Endothelial cell of umbilical vein (primary cell): Measurements from ENCODE around the gene AOX1. TPM values are rescaled to one million over a fixed set of nuclear protein-coding genes. Genes with fewer than 3 reads are reported as not detected.

Experiments used
- BruUV-seq: library from RNA; stranded (reverse); fragments of 400-500 nt; replicated peaks from 2 replicates; lab custom pipeline; 2021; lab: Mats Ljungman, UMichigan
- CTCF ChIA-PET: fragments of 300-600, 350-600 bp; sonication (Branson Sonifier 250); formaldehyde crosslinking; loops from one replicate; lab custom pipeline; 2021; ENCODE audit warnings: antibody characterized with exemption, inconsistent platforms; lab: Charles Lee
- POLR2A ChIA-PET: fragments of 300-600, 350-600 bp; sonication (Branson Sonifier 250); formaldehyde crosslinking; loops from one replicate; lab custom pipeline; 2021; ENCODE audit warnings: antibody characterized with exemption, inconsistent platforms; lab: Charles Lee
- DNase-seq: peaks from one replicate; pipeline ENCODE4 v3.0.0-alpha.2; 2011; ENCODE audit warnings: low read depth, low spot score
- FAIRE-seq: peaks from 2 replicates; lab custom pipeline; 2011; peaks lifted over from hg19 to GRCh38; lab: Jason Lieb, UNC
- H2AFZ ChIP-seq: 2 replicates; pipeline ENCODE4 v1.6.0; 2012; ENCODE audit warnings: low read depth, low read length, control low read depth, inconsistent platforms
- H3K27ac ChIP-seq: 2 replicates; pipeline ENCODE4 v1.5.1; 2011; ENCODE audit warnings: low read depth, mild to moderate bottlenecking, control low read depth, low read length, moderate library complexity; ENCODE audit not compliant: insufficient read depth
- H3K27me3 ChIP-seq, 2 experiments: 2 replicates each; pipeline versions ENCODE4 v1.6.0 to v1.6.1; 2011; ENCODE audit warnings: low read length in 2 of 2, mixed read lengths in 1 of 2; ENCODE audit not compliant: control insufficient read depth in 2 of 2, insufficient read depth in 2 of 2
- H3K36me3 ChIP-seq, 2 experiments: 2 replicates in 1 of 2; 3 replicates in 1 of 2; pipeline ENCODE4 v1.5.1; 2011; ENCODE audit warnings: low read length in 2 of 2, mild to moderate bottlenecking in 1 of 2, moderate library complexity in 1 of 2; ENCODE audit not compliant: control insufficient read depth in 2 of 2, insufficient read depth in 2 of 2; ENCODE audit errors: extremely low read depth in 1 of 2
- H3K4me1 ChIP-seq: 3 replicates; pipeline ENCODE4 v1.5.1; 2011; ENCODE audit warnings: mild to moderate bottlenecking, low read length; ENCODE audit not compliant: control insufficient read depth, insufficient read depth; ENCODE audit errors: extremely low read depth
- H3K4me2 ChIP-seq: 2 replicates; pipeline ENCODE4 v1.6.1; 2011; ENCODE audit warnings: low read length, control low read depth, mixed read lengths; ENCODE audit not compliant: insufficient read depth
- H3K4me3 ChIP-seq, 3 experiments: fragments of 200-600 bp in 1 of 3; sonication (generic), shearing (Covaris generic) in 1 of 3; replicated peaks in 1 of 3; 2 replicates each; pipeline ENCODE4 v1.5.1; 2011 to 2016; ENCODE audit warnings: control low read depth in 3 of 3, low read length in 3 of 3, mild to moderate bottlenecking in 2 of 3, inconsistent platforms in 1 of 3, low read depth in 1 of 3, moderate library complexity in 1 of 3; ENCODE audit not compliant: insufficient read depth in 1 of 3
- H3K79me2 ChIP-seq: 2 replicates; pipeline ENCODE4 v1.6.0; 2012; ENCODE audit warnings: low read length, inconsistent platforms; ENCODE audit not compliant: control insufficient read depth, insufficient read depth
- H3K9ac ChIP-seq: replicated peaks from 2 replicates; pipeline ENCODE3; 2011; ENCODE audit warnings: low read length, control low read depth; ENCODE audit not compliant: insufficient read depth; ENCODE audit errors: extremely low read depth
- H3K9me1 ChIP-seq: replicated peaks from 3 replicates; pipeline ENCODE4 v1.6.0; 2011; ENCODE audit warnings: mild to moderate bottlenecking, low read length; ENCODE audit not compliant: control insufficient read depth, insufficient read depth; ENCODE audit errors: extremely low read depth
- H3K9me3 ChIP-seq: replicated peaks from 2 replicates; pipeline ENCODE4 v1.5.1; 2012; ENCODE audit warnings: low read length, inconsistent platforms; ENCODE audit not compliant: control insufficient read depth, insufficient read depth
- H4K20me1 ChIP-seq: replicated peaks from 2 replicates; pipeline ENCODE3; 2011; ENCODE audit warnings: mild to moderate bottlenecking, low read length; ENCODE audit not compliant: control insufficient read depth, insufficient read depth; ENCODE audit errors: extremely low read depth
- CTCF ChIP-seq, 2 donors: IDR thresholded peaks; 1 replicate in 1 of 2; 2 replicates in 1 of 2; pipeline ENCODE4 v1.5.1; 2011; ENCODE audit warnings: low read length in 2 of 2, mild to moderate bottlenecking in 2 of 2, moderate library complexity in 2 of 2, control low read depth in 1 of 2, inconsistent platforms in 1 of 2, low read depth in 1 of 2; ENCODE audit not compliant: insufficient read depth in 1 of 2; ENCODE audit errors: extremely low read depth in 1 of 2
- EZH2 ChIP-seq: IDR thresholded peaks from 2 replicates; pipeline ENCODE4 v1.6.1; 2012; ENCODE audit warnings: borderline replicate concordance, low read depth, mild to moderate bottlenecking, moderate library complexity, low read length, inconsistent platforms; ENCODE audit not compliant: severe bottlenecking
- FOS ChIP-seq: IDR thresholded peaks from 2 replicates; pipeline ENCODE4 v1.6.1; 2011; ENCODE audit warnings: mild to moderate bottlenecking, low read length, moderate library complexity, borderline replicate concordance; ENCODE audit not compliant: insufficient read depth
- GATA2 ChIP-seq: IDR thresholded peaks from 2 replicates; pipeline ENCODE4 v1.7.0; 2011; ENCODE audit warnings: low read depth, mild to moderate bottlenecking, moderate library complexity, mixed read lengths, low read length; ENCODE audit not compliant: insufficient read length, insufficient read depth
- JUN ChIP-seq: IDR thresholded peaks from 2 replicates; pipeline ENCODE4 v1.6.1; 2011; ENCODE audit warnings: borderline replicate concordance, low read depth; ENCODE audit not compliant: insufficient read length, insufficient read depth
- MAX ChIP-seq: IDR thresholded peaks from 2 replicates; pipeline ENCODE4 v1.6.1; 2011; ENCODE audit not compliant: insufficient read depth, insufficient read length
- MYC ChIP-seq: IDR thresholded peaks from one replicate; pipeline ENCODE4 v1.6.1; 2011; ENCODE audit warnings: mild to moderate bottlenecking, low read depth, low read length
- POLR2A ChIP-seq: IDR thresholded peaks from 2 replicates; pipeline ENCODE4 v1.6.1; 2012; ENCODE audit warnings: low read depth, mild to moderate bottlenecking, control low read depth, low read length
- POLR2AphosphoS5 ChIP-seq: IDR thresholded peaks from 2 replicates; pipeline ENCODE4 v1.6.1; 2012; ENCODE audit warnings: low read depth, mild to moderate bottlenecking, control low read depth, low read length, moderate library complexity; ENCODE audit not compliant: insufficient read depth
- dilution Hi-C: fragments of 300-500 bp; cut with MboI; formaldehyde crosslinking; loops from one replicate; pipeline ENCODE4 v1.15.0; 2019; ENCODE audit warnings: low sequenced_read_pairs; ENCODE audit not compliant: extremely low pct_ligation_motif_present
- intact Hi-C: fragments of 100-400 bp; cut with micrococcal nuclease; formaldehyde crosslinking; loops from one replicate; pipeline ENCODE4 v1.10.0; 2022
- polyA plus RNA-seq, 4 experiments: library from polyadenylated mRNA; depleted of rRNA in 3 of 4; stranded (reverse) in 3 of 4; unstranded in 1 of 4; fragments of >200 nt; gene quantifications; 2 replicates each; pipeline versions ENCODE4 v1.2.1 to v1.2.3, GENCODE V29; 2011 to 2012; ENCODE audit warnings: missing spikeins in 1 of 4
- total RNA-seq: library from RNA; stranded (reverse); gene quantifications from 2 replicates; pipeline ENCODE4 v1.2.3, GENCODE V29; 2021

Gene AOX1
- total and polyA plus RNA-seq, 2 donors (not counting 3 experiments of a cell fraction or from before 2014, with no cell fraction given) = 0.03 to 0.46 TPM

GRCh38 chr2:200625958-200626363 lies 40.1 kb downstream of the AOX1 start:
- dilution Hi-C loops = no loop called here
- CTCF ChIA-PET = interaction anchor here (1.4 kb wide), 1 partner anchor 12 kb away, joined by 3 read pairs; no protein-coding TSS in a partner anchor
- no peak for DNase-seq

More at GRCh38 chr2:200625958-200626363, 40.1 kb downstream of the AOX1 start:
- H3K4me2 ChIP-seq = no peak overlapping the region
- peaks cover 2 to 7% of the 10 kb centered on the region in 2 experiments for H3K27me3 ChIP-seq
- H3K27ac ChIP-seq = no peak overlapping the region
- FAIRE-seq = no peak
- H3K36me3 ChIP-seq = no peaks in the 10 kb centered on the region
- POLR2A ChIA-PET = no interaction called here
- H3K9me1 ChIP-seq = no peaks in the 10 kb centered on the region
- no peaks in the 10 kb centered on the region for H3K9me3 ChIP-seq
- no peak for TF ChIP-seq POLR2A
- no peak for TF ChIP-seq CTCF (IDR thresholded peaks at IDR 0.05; ENCODE audit: extremely low read depth in 1 of 2, insufficient read depth in 1 of 2, low read depth in 1 of 2, low read length in 2 of 2)
- no peak for TF ChIP-seq MAX
- no peak for TF ChIP-seq MYC
- no peak for TF ChIP-seq FOS
- TF ChIP-seq EZH2 = no peak
- TF ChIP-seq GATA2 = no peak
- TF ChIP-seq JUN = no peak
- TF ChIP-seq POLR2AphosphoS5 = no peak
- H3K79me2 ChIP-seq = no peaks in the 10 kb centered on the region
- H2AFZ ChIP-seq = no peak overlapping the region
- H4K20me1 ChIP-seq = no peaks in the 10 kb centered on the region
- H3K4me3 ChIP-seq = no peak overlapping the region
- BruUV-seq = no TSS peak
- intact Hi-C loops = no loop called here
- H3K9ac ChIP-seq = no peak overlapping the region
- no peaks in the 10 kb centered on the region for H3K4me1 ChIP-seq
